Effector CD4-positive, alpha-beta T cell (primary cell): ENCODE data around the gene FXR2.
A peak's percentile ranks its signal among the peaks of the same experiment; 100 is the strongest.

Experiments
- DNase-seq: peaks from one replicate; pipeline ENCODE4 v3.0.0-alpha.2; 2020

Gene FXR2

DNA sequence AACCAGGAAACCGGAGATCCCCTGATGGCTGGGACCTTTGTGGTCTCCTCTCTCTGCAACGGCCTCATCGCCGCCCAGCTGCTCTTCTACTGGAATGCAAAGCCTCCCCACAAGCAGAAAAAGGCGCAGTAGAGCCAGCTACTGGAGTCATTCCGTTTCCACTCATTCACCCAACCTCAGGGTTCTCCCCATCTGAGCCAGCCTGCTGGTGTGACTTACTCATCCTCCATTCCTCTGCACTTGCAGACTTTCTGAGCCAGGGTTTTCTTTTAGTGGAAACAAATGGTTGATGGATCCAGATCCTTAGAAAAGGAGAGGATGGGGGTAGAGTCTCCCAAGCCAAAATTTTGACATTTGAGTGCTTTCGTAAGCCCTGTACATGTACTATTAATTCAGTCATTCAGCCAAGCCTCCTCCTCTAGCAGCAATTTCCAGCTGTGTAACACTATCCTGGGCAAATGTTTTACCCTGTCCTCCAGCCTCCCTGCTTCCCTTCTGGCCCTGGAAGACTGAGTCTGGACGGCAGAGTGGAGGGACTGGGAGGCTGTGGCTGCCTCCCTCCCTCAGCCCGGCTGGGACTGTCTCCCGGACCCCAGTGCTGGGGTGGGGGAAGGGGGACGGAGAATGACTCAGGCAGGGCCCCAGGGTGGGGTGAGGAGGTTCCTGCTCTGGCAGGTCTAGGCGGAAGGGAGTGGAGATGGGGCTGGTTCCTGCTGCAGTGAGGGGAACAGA is 27.1 kb downstream of the FXR2 start:
- no peak for DNase-seq

GRCh38 chr17:7586673-7587419 is 27.9 kb downstream of the FXR2 start:
- DNase-seq, result no peak

- DNase-seq, result peak; percentile 89
These were observed 31.2 kb downstream of the FXR2 start, which contains the start of gene MPDU1 for GRCh38 chr17:7583253-7584109. Gene MPDU1, plus strand, starts transcription at chr17:7583852. Its CDS starts 11 bp downstream, at chr17:7583863.

DNA sequence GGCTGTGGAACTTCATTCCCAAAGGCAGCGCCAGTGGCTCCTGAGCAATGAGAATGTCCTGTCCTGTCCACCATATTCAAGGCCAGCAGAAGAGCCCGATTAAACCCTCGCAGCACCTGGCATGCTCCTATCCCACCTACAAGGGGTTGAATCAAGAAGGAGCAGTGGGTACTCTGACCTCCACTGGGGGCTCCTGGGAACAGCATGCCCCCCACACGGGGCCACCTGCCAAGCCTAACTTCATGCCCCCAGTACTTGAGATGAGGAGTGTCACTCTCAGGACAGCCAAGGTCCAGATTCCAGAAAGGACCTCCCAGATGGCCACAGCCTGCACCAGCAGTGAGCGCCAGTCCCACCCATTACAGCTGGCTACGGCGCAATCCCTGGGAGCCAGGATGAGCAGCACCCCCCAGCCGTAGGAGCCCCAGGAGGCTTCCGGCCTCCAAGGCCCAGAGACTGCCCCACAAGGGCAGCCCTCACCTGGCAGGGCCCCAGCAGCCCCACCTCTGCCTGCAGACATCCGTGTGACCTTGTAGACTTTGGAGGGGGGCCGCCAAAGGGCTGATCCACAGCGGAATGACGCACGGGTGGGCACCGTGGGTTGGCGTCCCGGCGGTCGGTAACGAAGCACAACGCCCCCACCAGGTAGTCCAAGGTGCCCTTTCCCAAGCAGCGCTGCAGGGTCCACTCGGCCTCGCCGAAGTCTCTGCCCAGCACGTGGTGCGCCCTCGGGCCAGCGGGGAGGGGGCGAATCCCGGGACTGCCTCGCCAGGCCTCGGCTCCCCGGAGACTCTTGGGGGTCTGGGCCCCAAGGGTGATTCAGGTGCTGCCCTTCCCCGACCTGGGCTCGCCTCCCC is 32.1 kb downstream of the FXR2 start:
- no peak for DNase-seq

- no peak for DNase-seq
These were observed 33.8 kb downstream of the FXR2 start for GRCh38 chr17:7580604-7581575.

GRCh38 chr17:7579834-7580603 is 34.7 kb downstream of the FXR2 start:
- DNase-seq, result no peak

- DNase-seq, result no peak
These were observed 35.5 kb downstream of the FXR2 start, which contains the start of gene CD68 for GRCh38 chr17:7579001-7579833. Gene CD68, plus strand, starts transcription at chr17:7579638. Its CDS starts 40 bp downstream, at chr17:7579678.

DNA sequence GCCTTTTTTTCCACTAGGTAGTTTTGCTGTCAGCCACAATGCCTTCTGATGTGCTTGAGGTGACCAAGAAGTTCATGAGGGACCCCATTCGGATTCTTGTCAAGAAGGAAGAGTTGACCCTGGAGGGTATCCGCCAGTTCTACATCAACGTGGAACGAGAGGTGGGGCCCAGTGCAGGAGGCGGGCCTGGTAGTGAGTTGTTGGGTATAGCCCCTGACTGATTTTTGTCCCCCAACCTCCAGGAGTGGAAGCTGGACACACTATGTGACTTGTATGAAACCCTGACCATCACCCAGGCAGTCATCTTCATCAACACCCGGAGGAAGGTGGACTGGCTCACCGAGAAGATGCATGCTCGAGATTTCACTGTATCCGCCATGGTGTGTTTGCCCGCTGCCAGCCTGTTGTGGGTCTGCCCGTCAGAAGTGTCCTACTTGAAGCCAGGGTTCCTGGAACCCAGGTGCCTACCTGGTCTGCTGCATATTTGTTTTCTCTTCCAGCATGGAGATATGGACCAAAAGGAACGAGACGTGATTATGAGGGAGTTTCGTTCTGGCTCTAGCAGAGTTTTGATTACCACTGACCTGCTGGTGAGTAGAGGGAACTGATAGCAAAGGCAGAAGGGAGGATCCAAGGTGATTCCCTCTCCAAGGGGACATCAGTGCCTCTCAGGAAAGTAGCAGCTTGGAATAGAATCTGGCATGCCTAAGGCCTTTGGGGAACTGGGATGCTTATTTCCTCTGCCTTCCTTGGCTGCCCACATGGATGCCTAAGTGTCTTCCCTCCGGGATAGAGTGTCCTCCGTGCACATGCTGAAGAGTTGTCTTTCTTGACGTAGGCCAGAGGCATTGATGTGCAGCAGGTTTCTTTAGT is 37.1 kb downstream of the FXR2 start:
- DNase-seq, result no peak

- no peak for DNase-seq
These were observed 38.2 kb downstream of the FXR2 start for GRCh38 chr17:7576432-7576937.

GRCh38 chr17:7575959-7576358 is 38.7 kb downstream of the FXR2 start:
- no peak for DNase-seq

DNA sequence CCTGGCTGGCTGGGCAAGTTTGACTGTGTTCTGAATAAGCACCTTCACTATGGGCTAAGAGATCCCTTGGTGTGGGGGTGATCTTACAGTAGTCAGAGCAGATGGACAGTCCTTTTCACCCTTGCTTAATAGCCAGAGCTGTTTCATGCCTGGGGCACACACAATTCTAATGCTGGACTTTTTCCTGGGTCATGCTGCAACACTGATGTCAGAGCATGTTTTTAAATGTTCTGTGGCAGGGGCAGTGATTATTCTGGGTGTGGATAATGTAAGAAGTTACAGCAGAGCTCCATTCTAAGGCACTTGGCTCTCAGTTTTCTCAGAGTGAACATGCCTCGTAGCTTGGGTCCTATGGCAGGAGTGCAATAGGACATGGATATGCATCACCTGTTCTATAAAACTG is 39.2 kb downstream of the FXR2 start:
- no peak for DNase-seq

- DNase-seq, result no peak
These were observed 40.3 kb downstream of the FXR2 start for GRCh38 chr17:7574176-7574953.

DNA sequence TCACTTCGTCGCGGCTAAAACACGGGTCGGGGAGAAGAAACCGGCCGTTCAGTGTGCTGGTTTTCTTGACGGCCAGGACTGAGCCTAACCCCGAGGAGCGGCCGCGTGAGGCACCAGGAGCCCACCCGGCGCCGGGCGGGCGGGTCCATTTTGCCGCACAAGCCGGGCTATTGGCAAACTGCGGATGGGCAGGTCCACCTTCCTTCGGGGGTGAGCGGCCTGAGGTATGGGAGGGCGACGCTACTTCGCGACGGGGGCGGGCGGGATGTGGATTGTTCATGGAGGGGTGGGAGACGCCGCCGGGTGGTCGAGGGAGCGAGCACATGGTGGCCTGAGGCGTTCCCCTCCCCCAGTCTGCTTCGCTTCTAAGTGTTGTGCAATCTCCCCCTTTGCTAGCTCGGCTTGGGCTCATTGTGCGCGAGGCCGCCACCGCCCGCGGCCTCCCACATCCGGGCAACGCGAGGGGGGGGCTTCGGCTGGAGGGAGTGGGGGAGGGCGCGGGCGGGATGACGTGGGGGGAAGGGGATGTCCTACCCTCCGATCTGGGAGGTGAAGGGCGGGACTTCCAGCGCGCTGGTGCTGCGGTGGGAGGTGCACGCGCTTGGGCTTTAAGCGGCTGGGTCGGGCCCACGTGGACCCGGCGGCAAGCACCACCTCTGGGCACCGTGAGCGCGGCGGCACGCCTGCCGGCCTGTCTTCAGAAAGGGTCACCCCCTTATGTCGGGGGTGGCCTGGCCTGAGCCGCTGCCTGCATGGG is 41.2 kb downstream of the FXR2 start:
- peak; percentile 85 for DNase-seq

DNA sequence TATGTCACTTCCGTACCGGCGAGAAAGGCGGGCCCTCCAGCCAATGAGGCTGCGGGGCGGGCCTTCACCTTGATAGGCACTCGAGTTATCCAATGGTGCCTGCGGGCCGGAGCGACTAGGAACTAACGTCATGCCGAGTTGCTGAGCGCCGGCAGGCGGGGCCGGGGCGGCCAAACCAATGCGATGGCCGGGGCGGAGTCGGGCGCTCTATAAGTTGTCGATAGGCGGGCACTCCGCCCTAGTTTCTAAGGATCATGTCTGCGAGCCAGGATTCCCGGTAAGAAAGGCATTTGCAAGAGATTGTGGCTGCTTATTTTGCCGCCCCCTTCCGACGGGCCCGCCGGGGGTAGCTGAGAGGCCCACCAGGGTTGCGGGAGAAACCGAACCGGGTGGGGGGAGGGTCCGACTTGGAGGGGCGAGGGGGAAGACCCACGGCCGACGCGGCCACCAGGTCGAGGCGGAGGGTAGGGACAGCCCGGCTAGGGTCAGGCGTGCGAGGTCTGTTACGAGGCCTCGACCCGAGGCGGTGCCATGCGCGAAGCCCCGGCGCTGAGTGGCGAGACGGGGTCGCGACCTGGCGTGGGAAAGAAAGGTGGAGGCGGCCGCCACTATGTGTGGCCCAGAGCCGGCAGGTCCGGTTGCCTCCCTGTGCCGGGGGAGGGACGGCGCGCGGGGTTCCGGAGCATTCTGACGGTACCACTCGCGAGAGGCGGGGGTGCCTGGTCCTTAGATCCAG is 41.9 kb downstream of the FXR2 start:
- no peak for DNase-seq

DNA sequence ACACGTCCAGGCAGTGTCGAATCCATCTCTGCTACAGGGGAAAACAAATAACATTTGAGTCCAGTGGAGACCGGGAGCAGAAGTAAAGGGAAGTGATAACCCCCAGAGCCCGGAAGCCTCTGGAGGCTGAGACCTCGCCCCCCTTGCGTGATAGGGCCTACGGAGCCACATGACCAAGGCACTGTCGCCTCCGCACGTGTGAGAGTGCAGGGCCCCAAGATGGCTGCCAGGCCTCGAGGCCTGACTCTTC is 42.4 kb downstream of the FXR2 start:
- peak; percentile 98 for DNase-seq

DNA sequence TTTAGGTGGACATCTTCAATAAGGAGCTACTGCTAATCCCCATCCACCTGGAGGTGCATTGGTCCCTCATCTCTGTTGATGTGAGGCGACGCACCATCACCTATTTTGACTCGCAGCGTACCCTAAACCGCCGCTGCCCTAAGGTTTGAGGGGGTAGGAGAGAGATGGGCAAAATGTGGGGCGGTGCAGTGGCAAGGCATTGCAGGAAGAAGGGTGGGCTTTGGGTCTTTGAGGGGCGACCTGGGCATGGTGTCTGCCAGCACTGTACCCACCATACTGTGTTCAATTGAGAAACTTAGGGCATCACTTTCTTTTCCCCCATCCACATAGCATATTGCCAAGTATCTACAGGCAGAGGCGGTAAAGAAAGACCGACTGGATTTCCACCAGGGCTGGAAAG is 44.3 kb downstream of the FXR2 start:
- DNase-seq, result no peak
